Measurements from ENCODE around the gene ZNF804B. TPM values are rescaled to one million over a fixed set of nuclear protein-coding genes. Genes with fewer than 3 reads are reported as not detected.

Gene ZNF804B
- total and polyA plus RNA-seq, 9 of the 15 experiments (the other 6 are each of a cell fraction or from before 2014, with no cell fraction given), result 0.04 to 0.22 (median 0.09) TPM; not detected in 6

DNA sequence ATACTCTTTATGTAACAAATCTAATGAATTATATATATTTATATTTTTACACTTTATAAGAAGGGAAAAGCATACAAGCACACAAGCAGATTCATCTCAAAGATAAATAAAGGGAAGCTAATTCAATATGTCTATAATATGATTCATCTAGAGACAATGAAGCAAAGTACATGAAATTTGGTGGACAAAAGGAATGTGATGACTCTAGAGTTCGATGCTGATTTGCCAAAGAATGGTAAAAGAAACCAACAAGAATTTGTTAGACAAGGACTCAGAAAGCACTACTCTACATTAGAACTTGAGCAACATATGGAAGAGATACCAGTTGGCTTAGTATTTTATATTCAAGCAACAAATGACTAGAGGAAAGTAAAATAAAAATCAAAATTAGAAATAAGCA lies 572.5 kb downstream of the ZNF804B start:
- no peaks in the 10 kb centered on the region for H4K20me1 ChIP-seq (replicated peaks; ENCODE audit: control insufficient read depth, insufficient read depth, low read length)
- H3K27me3 ChIP-seq (ENCODE audit: control insufficient read depth in 2 of 2, insufficient read depth in 2 of 2, low read length in 2 of 2), result no peaks in the 10 kb centered on the region
- ChIA-PET CTCF (ENCODE audit: low intra/inter-chr PET ratio) (no interaction called here), POLR2A (no interaction called here)
- H3K79me2 ChIP-seq (ENCODE audit: control insufficient read depth, insufficient read depth, low read length), result no peaks in the 10 kb centered on the region
- 0% methylated on average over 1 of the region's 1 CpG for WGBS (ENCODE audit: insufficient coverage, low coverage, missing lambda C conversion rate)
- no peaks in the 10 kb centered on the region for H3K36me3 ChIP-seq (ENCODE audit: control insufficient read depth, insufficient read depth, low read length)
- DNase-seq (ENCODE audit: extremely low read depth in 1 of 4, low spot score in 3 of 4) (no peak), ATAC-seq (no peak), FAIRE-seq (no peak)
- H3K4me2 ChIP-seq (ENCODE audit: insufficient read depth, low read length), result no peak overlapping the region
- H3K9me3 ChIP-seq (replicated peaks; ENCODE audit: control insufficient read depth, insufficient read depth, low read depth, low read length), result 0 out of 2 replicates have a peak, but pooled peaks cover 2% of the 10 kb centered on the region
- no peak overlapping the region for H2AFZ ChIP-seq (ENCODE audit: low read depth, low read length)
- BruUV-seq (replicated peaks), result no TSS peak
- no peak overlapping the region for H3K27ac ChIP-seq (ENCODE audit: extremely low read depth, low read depth, low read length)
- H3K9me1 ChIP-seq (ENCODE audit: control insufficient read depth, insufficient read depth, low read length), result no peaks in the 10 kb centered on the region
- no peak overlapping the region for H3K4me3 ChIP-seq
- in situ Hi-C loops (cut with MboI), result no loop called here
- intact Hi-C loops (cut with micrococcal nuclease), result no loop called here
- TF ChIP-seq PPARD (CRISPR knock-in tag; IDR thresholded peaks at IDR 0.05) (no peak), KLF13 (tag; IDR thresholded peaks at IDR 0.05; ENCODE audit: borderline replicate concordance, low read depth) (no peak)
- H3K9ac ChIP-seq (ENCODE audit: insufficient read depth in 1 of 2, low read depth in 2 of 2, low read length in 2 of 2), result no peak overlapping the region
- H3K4me1 ChIP-seq (replicated peaks in 1 of 2; ENCODE audit: control insufficient read depth in 2 of 2, insufficient read depth in 2 of 2, low read length in 2 of 2), result no peaks in the 10 kb centered on the region

DNA sequence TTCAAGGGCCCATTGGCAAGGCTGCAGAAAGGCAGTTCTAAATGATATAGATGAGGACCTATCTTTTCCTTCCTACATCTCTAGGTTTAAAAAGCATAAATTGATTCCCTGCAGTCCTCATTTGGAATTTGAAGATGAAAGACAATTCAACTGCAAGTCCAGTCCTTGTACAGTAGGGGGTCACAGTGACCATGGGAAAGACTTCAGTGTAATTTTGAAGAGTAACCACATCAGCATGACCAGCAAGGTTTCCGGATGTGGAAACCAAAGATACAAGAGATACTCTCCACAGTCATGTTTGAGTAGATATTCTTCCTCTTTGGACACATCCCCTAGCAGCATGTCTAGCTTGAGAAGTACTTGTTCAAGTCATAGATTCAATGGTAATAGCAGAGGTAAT lies 575.3 kb downstream of the ZNF804B start:
- no peaks in the 10 kb centered on the region for H3K36me3 ChIP-seq (ENCODE audit: control insufficient read depth, insufficient read depth, low read length)
- POLR2A ChIA-PET, result no interaction called here
- in situ Hi-C loops (cut with MboI) (no loop called here), intact Hi-C loops (cut with micrococcal nuclease) (no loop called here)
- no peak overlapping the region for H3K9ac ChIP-seq (ENCODE audit: insufficient read depth in 1 of 2, low read depth in 2 of 2, low read length in 2 of 2)
- FAIRE-seq (no peak), ATAC-seq (no peak), DNase-seq (ENCODE audit: extremely low read depth in 1 of 4, low spot score in 3 of 4) (no peak)
- H4K20me1 ChIP-seq (replicated peaks; ENCODE audit: control insufficient read depth, insufficient read depth, low read length), result no peaks in the 10 kb centered on the region
- H3K4me1 ChIP-seq (replicated peaks in 1 of 2; ENCODE audit: control insufficient read depth in 2 of 2, insufficient read depth in 2 of 2, low read length in 2 of 2), result no peaks in the 10 kb centered on the region
- no TSS peak for BruUV-seq (replicated peaks)
- H3K4me2 ChIP-seq (ENCODE audit: insufficient read depth, low read length), result no peak overlapping the region
- 0% methylated on average over 1 of the region's 1 CpG for WGBS (ENCODE audit: insufficient coverage, low coverage, missing lambda C conversion rate)
- H3K79me2 ChIP-seq (ENCODE audit: control insufficient read depth, insufficient read depth, low read length), result no peaks in the 10 kb centered on the region
- no peak overlapping the region for H3K4me3 ChIP-seq
- no peak overlapping the region for H2AFZ ChIP-seq (ENCODE audit: low read depth, low read length)
- H3K9me1 ChIP-seq (ENCODE audit: control insufficient read depth, insufficient read depth, low read length), result no peaks in the 10 kb centered on the region
- CTCF ChIA-PET (ENCODE audit: low intra/inter-chr PET ratio), result no interaction called here
- H3K9me3 ChIP-seq (replicated peaks; ENCODE audit: control insufficient read depth, insufficient read depth, low read depth, low read length), result no peaks in the 10 kb centered on the region
- no peaks in the 10 kb centered on the region for H3K27me3 ChIP-seq (ENCODE audit: control insufficient read depth in 2 of 2, insufficient read depth in 2 of 2, low read length in 2 of 2)
- H3K27ac ChIP-seq (ENCODE audit: extremely low read depth, low read depth, low read length), result no peak overlapping the region
- TF ChIP-seq KAT2B (IDR thresholded peaks at IDR 0.05; ENCODE audit: low read depth, low read length) (no peak), CHCHD3 (CRISPR knock-in tag; IDR thresholded peaks at IDR 0.05) (no peak), CHD1 (IDR thresholded peaks at IDR 0.05; ENCODE audit: low read length) (no peak), UBTF (IDR thresholded peaks at IDR 0.05; ENCODE audit: borderline replicate concordance in 1 of 2, low read depth in 2 of 2, low read length in 2 of 2) (no peak), PRPF4 (IDR thresholded peaks at IDR 0.05; ENCODE audit: insufficient read depth, low read depth, low read length, poor library complexity, severe bottlenecking) (no peak), MLX (CRISPR knock-in tag; conservative IDR thresholded peaks at IDR 0.05) (no peak)
- TF ChIP-seq, protein P1, sequence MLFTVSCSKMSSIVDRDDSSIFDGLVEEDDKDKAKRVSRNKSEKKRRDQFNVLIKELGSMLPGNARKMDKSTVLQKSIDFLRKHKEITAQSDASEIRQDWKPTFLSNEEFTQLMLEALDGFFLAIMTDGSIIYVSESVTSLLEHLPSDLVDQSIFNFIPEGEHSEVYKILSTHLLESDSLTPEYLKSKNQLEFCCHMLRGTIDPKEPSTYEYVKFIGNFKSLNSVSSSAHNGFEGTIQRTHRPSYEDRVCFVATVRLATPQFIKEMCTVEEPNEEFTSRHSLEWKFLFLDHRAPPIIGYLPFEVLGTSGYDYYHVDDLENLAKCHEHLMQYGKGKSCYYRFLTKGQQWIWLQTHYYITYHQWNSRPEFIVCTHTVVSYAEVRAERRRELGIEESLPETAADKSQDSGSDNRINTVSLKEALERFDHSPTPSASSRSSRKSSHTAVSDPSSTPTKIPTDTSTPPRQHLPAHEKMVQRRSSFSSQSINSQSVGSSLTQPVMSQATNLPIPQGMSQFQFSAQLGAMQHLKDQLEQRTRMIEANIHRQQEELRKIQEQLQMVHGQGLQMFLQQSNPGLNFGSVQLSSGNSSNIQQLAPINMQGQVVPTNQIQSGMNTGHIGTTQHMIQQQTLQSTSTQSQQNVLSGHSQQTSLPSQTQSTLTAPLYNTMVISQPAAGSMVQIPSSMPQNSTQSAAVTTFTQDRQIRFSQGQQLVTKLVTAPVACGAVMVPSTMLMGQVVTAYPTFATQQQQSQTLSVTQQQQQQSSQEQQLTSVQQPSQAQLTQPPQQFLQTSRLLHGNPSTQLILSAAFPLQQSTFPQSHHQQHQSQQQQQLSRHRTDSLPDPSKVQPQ (CRISPR knock-in tag; IDR thresholded peaks at IDR 0.05; ENCODE audit: borderline replicate concordance), result no peak

All from K562 (cell line).